ENCODE measurements around the gene GLIPR1. TPM values are rescaled to one million over a fixed set of nuclear protein-coding genes. Genes with fewer than 3 reads are reported as not detected.
"Not testable (repeated sequence)": the region's sequence is repeated elsewhere in the genome, so short reads cannot be mapped to it uniquely, and the experiment has no call there.

GLIPR1 gene
- total and polyA plus RNA-seq, 11 donors, result 1.2 to 58.6 (median 7.2) TPM

- 76 to 89% (median 85%) methylated on average over 2 of the region's 2 CpGs for WGBS, 4 donors
- H3K27ac ChIP-seq, result no peak overlapping the region
- no peaks in the 10 kb centered on the region for H3K36me3 ChIP-seq
- H3K27me3 ChIP-seq, result no peaks in the 10 kb centered on the region
- intact Hi-C loops (cut with DNase I), result no loop called here
- DNase-seq (no peak), ATAC-seq (no peak)
- H3K4me3 ChIP-seq, result no peak overlapping the region
- TF ChIP-seq CTCF (IDR thresholded peaks at IDR 0.05) (no peak), POLR2A (IDR thresholded peaks at IDR 0.05) (no peak)
- no peaks in the 10 kb centered on the region for H3K4me1 ChIP-seq
- H3K9me3 ChIP-seq, result peaks cover 0 to 27% (median 10%) of the 10 kb centered on the region in 12 donors
Measured at GRCh38 chr12:75439048-75439447, 41.5 kb upstream of the GLIPR1 start.

- Histone ChIP-seq H3K27ac (no peak overlapping the region), H3K4me1 (peaks cover 0 to 2% (median 0%) of the 10 kb centered on the region in 12 donors), H3K36me3 (no peaks in the 10 kb centered on the region), H3K9me3 (peaks cover 0 to 27% (median 10%) of the 10 kb centered on the region in 12 donors), H3K4me3 (no peak overlapping the region), H3K27me3 (no peaks in the 10 kb centered on the region)
- ATAC-seq (no peak), DNase-seq (no peak)
- intact Hi-C loops (cut with DNase I), result no loop called here
- TF ChIP-seq CTCF (IDR thresholded peaks at IDR 0.05), result no peak
- TF ChIP-seq POLR2A (IDR thresholded peaks at IDR 0.05), result no peak
Measured at GRCh38 chr12:75439930-75440329, 40.6 kb upstream of the GLIPR1 start.

DNA sequence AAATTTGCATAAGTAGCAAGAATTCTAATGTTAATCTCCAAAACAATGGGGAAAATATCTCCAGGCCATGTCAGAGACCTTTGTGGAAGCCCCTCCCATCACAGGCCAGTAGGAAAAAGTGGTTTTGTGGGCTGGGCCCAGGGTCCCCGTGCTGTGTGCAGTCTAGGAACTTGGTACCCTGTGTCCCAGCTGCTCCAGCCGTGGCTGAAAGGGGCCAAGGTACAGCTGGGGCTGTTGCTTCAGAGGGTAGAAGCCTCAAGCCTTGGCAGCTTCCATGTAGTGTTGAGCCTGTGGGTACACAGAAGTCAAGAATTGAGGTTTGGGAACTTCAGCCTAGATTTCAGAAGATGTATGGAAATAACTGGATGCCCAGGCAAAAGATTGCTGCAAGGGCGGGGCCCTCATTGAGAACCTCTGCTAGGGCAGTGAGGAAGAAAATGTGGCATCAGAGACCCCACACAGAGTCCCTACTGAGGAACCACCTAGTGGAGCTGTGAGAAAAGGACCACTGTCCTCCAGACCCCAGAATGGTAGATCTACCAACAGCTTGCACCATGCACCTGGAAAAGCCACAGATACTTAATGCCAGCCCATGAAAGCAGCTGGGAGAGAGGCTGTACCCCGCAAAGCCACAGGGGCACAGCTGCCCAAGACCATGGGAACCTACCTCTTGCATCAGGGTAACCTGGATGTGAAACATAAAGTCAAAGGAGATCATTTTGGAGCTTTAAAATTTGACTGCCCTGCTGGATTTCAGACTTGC lies 38.7 kb upstream of the GLIPR1 start:
- H3K4me3 ChIP-seq; ATAC-seq; H3K4me1 ChIP-seq; DNase-seq; H3K36me3 ChIP-seq; H3K27me3 ChIP-seq; intact Hi-C loops (cut with DNase I); H3K27ac ChIP-seq: not testable (repeated sequence)
- H3K9me3 ChIP-seq, result peaks cover 0 to 20% (median 4%) of the 10 kb centered on the region in 12 donors
- 62 to 73% (median 66%) methylated on average over 4 of the region's 4 CpGs for WGBS, 4 donors

GRCh38 chr12:75442454-75442853 lies 38.1 kb upstream of the GLIPR1 start:
- 45 to 66% (median 58%) methylated on average over 3 of the region's 3 CpGs for WGBS, 4 donors
- ATAC-seq; H3K27me3 ChIP-seq; DNase-seq; H3K27ac ChIP-seq; intact Hi-C loops (cut with DNase I); H3K4me1 ChIP-seq; H3K4me3 ChIP-seq; H3K36me3 ChIP-seq: not testable (repeated sequence)
- H3K9me3 ChIP-seq, result peaks cover 0 to 15% (median 0%) of the 10 kb centered on the region in 12 donors

GRCh38 chr12:75443709-75444108 lies 36.8 kb upstream of the GLIPR1 start:
- 52 to 69% (median 56%) methylated on average over 3 of the region's 3 CpGs for WGBS, 4 donors
- Histone ChIP-seq H3K4me1 (peaks cover 0 to 2% (median 0%) of the 10 kb centered on the region in 12 donors), H3K27ac (no peak overlapping the region), H3K27me3 (no peaks in the 10 kb centered on the region), H3K36me3 (no peaks in the 10 kb centered on the region), H3K4me3 (no peak overlapping the region), H3K9me3 (peaks cover 0 to 11% (median 0%) of the 10 kb centered on the region in 12 donors)
- ATAC-seq (no peak), DNase-seq (no peak)
- TF ChIP-seq CTCF (IDR thresholded peaks at IDR 0.05) (no peak), POLR2A (IDR thresholded peaks at IDR 0.05) (no peak)
- intact Hi-C loops (cut with DNase I), result no loop called here

All from heart left ventricle (tissue), 16 donors.